GM21423 (cell line): ENCODE results near the gene TAAR8.
A peak's percentile ranks its signal among the peaks of the same experiment; 100 is the strongest.
"Not testable (repeated sequence)": the region's sequence is repeated elsewhere in the genome, so short reads cannot be mapped to it uniquely, and the experiment has no call there.

Source experiments
- ATAC-seq: cut with Tn5 transposase; IDR thresholded peaks from one replicate; pipeline ENCODE4 v1.9.1; 2021; ENCODE audit warnings: mild to moderate bottlenecking, moderate library complexity; ENCODE audit not compliant: unreplicated experiment

The TAAR8 gene, protein sequence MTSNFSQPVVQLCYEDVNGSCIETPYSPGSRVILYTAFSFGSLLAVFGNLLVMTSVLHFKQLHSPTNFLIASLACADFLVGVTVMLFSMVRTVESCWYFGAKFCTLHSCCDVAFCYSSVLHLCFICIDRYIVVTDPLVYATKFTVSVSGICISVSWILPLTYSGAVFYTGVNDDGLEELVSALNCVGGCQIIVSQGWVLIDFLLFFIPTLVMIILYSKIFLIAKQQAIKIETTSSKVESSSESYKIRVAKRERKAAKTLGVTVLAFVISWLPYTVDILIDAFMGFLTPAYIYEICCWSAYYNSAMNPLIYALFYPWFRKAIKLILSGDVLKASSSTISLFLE

DNA sequence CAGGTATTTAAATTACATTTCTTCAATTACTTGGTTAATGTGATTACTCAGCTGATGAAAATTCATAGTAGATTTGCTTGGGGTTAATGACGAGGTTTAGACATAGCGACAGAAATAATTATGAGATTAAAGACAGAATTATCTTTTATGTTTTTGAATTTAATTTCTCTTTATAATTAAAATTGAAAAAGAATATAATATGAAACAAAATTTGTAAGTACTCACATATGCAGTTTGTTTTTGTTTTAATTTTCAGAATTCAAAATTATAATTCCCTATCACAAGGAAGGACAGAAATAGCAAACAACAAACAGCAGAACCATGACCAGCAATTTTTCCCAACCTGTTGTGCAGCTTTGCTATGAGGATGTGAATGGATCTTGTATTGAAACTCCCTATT lies at the start of gene TAAR8:
TSS of gene TAAR8 (plus strand) at position 301 of the 400 bp plus-strand sequence. CDS start at position 322, 21 bp downstream.
- no peak for ATAC-seq

DNA sequence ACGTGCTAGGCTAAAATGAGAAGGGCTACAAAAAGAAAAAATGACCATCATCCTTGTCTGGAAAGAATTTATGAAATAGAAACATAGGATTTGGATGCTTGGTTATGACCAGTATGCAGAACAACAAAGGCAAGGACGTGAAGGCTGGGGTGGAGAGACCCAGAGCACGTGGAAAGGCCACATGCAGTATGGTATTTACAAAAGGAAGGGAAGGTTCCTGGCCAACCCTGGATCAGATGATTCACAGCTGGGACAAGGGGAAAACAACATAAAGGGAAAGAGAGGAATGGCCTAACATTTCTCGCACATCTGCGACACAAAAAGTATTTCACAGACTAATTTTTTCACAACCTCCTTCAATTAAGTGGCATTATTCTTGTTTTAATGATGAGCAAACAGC lies 47.7 kb upstream of the TAAR8 start:
- no peak for ATAC-seq

DNA sequence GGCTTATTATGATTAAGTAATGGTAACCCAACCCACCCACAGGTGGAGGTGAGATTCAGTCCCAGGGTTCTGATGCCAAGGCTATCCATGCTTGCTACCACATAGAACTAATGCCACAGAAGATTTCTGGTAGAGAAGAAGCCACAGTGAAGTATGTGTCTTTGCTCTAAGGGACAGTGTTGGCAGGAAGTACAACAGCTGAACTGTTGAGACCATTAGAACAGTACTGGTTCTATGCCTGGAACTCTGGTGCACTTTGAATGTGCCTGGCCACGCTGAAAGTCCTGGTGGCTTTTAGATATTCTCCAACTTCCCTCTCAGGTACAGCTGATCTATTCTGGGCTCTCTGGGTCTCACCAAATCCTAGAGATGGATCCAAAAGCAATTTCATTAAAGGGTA lies 47.3 kb upstream of the TAAR8 start:
- peak; percentile 47 for ATAC-seq

DNA sequence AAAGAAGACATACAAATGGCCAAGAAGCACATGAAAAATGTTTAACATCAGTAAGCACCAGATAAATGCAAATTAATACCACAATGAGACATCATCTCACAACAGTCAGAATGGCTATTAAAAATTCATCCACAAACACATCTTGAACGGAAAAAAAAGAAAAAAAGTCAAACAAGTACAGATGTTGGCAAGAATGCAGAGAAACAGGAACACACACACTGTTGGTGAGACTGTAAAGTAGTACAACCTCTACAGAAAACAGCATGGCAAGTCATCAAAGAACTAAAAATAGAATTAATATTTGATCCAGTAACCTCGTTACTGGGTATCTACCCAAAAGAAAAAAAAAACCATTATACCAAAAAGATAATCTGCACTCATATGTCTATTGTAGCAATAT lies 46.0 kb upstream of the TAAR8 start:
- no peak for ATAC-seq

- no peak for ATAC-seq
Measured at GRCh38 chr6:132506869-132507808, 45.3 kb upstream of the TAAR8 start.

- ATAC-seq, result no peak
Measured at GRCh38 chr6:132511210-132511830, 41.2 kb upstream of the TAAR8 start.

- ATAC-seq, result no peak
Measured at GRCh38 chr6:132511831-132512220, 40.6 kb upstream of the TAAR8 start.

GRCh38 chr6:132512342-132512637 lies 40.2 kb upstream of the TAAR8 start:
- ATAC-seq, result no peak

GRCh38 chr6:132512638-132513632 lies 39.5 kb upstream of the TAAR8 start, which contains the start of gene STX7:
STX7 (minus strand) TSS chr6:132513116; CDS start chr6:132503530, 9,586 bp downstream.
- ATAC-seq, result peak; percentile 85

DNA sequence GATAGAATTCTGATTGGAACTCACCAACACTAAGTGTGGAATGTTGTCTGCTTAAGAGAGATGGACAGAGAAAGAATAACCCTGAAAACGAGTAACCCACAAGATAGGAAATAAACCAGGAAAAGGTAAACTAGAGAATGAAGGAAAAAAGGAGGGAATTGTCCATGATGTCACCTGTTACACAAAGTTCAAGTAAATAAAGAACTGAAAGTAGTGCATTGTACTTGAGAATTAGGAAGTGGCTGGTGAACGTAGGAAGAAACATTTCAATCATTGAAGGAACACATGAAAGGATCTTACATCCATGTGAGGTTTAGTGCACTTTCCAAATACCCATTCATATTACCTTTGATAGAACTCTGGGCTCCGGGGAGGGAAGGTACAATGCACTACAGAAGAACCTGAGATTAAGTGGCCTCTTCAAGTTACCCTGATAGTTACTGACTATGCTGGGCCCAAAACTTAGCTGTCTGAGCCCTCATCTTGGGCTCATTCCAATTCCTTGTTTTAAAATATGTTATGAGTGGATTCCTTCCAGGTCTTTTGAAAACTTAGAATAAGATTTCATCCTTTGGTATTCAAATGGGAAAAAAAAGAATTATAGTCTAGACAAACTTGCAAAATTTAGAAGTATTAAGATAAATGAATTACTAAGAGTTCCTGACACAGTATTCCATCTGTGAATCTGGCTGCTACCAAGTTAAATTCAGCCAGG lies 38.5 kb upstream of the TAAR8 start:
- no peak for ATAC-seq

DNA sequence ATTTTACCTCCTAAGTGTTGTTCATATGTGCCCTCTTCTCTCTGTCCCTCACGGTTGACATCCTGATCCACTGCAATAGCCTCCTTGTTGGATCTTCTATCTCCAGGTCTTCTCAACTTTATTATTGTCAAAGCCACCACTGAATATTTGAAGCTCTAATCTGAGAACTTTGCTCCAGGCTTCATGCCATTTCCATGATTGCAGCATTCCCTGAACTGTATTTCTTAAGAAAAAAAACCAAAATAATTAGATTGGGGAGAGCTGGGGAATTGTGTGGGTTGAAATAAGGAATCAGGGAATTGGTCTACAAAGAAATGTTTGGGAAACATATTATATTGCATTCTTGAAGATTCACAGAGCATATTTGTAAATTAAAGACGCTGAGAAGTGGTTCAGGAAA lies 37.1 kb upstream of the TAAR8 start:
- no peak for ATAC-seq

- no peak for ATAC-seq
Measured at GRCh38 chr6:132520953-132521352, 31.5 kb upstream of the TAAR8 start.

- ATAC-seq, result no peak
Measured at GRCh38 chr6:132524646-132525045, 27.8 kb upstream of the TAAR8 start.

GRCh38 chr6:132525866-132526265 lies 26.6 kb upstream of the TAAR8 start:
- no peak for ATAC-seq

DNA sequence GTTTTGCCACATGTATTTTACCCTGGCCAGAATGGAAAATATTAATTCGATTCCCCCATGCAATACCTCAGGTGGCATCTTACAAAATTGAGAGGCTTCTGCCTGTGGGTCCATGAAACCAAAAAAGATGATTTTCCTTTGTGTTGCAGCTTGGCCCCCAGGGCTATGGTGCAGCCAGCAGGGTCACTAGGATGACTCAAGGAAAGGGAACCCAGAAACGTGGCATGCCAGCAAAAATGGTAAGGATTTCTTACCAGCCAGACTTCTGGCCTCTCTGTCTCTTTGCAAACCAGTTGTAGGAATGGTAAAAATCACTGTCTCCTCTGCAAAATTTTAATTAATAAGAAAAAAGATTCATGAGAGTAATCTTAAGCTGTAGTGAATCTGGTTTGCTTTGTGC lies 26.0 kb upstream of the TAAR8 start:
- no peak for ATAC-seq

DNA sequence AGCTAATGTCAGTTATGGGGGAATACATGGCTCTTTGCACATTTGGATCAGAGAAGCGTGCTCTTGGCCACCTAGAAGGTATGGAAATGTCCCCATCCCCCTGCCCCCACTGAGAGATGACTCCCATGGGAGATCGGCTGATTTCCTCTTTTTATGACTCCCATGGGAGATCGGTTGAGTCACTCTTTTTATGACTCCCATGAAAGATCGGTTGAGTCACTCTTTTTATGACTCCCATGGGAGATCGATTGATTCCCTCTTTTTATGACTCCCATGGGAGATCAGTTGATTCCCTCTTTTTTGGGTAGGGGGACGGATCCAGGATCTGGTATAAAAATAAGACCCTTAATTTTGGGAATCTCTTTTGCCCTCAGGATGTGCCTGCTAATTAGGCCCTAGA lies 24.7 kb upstream of the TAAR8 start:
- ATAC-seq, result no peak

DNA sequence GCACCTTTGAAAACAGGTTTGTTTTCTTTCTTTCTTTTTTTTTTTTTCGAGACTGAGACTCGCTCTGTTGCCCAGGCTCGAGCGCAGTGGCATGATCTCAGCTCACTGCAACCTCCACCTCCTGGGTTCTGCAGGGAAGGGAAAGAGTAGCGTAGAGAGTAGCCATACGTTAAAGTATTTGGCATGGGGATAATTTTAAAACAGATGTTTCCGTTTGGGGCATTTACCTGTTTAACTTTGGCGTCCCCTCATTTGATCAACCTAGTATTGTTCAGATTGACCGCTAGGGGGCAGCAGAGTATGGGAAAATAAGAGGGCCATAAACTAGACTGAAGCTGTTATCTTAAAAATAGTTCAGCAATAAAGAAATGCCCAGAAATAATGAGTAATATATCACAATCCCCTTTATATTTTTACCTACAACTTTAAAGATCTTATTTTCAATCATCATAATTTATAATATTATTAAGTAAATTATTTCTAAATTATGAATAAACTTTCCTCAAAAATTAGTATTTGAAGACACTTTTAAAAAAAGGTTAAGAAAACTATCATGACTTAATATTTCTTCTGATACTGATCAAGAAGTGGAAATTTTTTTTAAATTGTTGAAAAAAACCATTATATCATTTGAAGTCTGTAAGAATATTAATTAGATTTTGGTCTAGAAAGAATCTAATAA lies 22.0 kb upstream of the TAAR8 start:
- ATAC-seq, result peak; percentile 92

- not testable (repeated sequence) for ATAC-seq
Measured at GRCh38 chr6:132534546-132534945, 17.9 kb upstream of the TAAR8 start.

DNA sequence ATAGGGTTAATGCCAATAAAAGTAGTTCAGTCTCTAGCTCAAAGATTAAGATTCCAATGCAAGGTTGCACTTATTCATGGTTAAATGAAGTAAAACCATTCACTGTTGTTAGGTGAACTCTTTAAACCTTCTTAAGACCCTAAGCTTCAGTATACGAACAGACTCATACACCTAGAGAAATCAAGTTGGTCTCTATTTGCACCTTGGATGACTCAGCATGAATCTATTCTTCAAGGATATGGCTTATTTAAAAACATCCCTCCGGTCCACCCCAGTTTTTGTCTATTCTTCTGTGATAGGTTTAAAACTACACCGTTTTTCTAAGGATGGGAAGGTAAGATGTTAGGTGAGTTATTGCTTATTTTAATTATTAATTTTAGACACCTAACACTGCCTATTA lies 15.3 kb upstream of the TAAR8 start:
- no peak for ATAC-seq
